Ecto neural progenitor cell (in vitro differentiated cells): Measurements from ENCODE around the gene PIK3R2.
"Not testable (repeated sequence)": the region's sequence is repeated elsewhere in the genome, so short reads cannot be mapped to it uniquely, and the experiment has no call there.

Experiments used
- DNase-seq: peaks from one replicate; pipeline ENCODE4 v3.0.0-alpha.2; 2018; ENCODE audit warnings: low spot score

The PIK3R2 gene

GRCh38 chr19:18203863-18204393, 51.0 kb downstream of the PIK3R2 start, which contains the start of gene RAB3A:
TSS of gene RAB3A (minus strand) at chr19:18204042. CDS start at chr19:18202740, 1,302 bp downstream.
- DNase-seq = peak; percentile 100

DNA sequence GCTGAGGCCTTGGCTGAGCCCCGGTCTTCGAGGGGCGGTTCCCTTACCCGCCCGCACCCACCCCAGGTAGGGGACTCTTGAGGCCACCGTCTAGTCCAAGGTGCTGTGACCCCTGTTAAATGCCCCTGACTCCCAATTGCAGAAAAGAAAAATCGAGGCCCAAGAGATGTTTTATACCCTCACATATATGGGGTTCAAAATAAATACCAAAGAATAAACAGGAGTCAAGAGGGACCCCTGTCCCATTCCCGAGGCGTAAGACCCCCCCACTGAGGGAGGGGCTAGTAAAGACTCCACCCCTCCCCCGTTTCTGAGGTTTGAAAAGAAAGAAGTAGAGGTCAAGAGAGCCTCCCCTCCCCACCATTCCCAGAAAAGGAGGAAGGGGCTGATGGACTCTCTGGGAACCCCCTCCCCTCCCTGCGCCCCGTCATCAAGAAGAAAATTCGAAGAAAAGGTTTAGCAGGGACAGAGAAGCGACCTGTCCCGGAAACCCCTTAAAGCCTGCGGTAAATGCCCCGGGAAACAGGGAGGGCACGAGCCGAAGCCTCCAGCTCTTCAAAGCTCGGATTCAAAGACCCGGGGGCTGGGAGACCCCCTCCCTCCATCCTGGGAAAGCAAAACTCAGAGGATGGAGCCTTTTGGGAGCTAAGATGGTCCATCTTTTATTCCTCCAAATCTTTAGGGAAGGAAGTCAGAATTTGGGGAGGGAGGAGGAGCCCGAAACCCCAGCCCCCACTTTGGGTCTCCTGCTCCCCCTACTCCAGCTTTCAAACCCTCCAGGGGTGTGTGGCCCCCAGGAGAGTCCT, 51.6 kb downstream of the PIK3R2 start:
- DNase-seq = peak; percentile 81

- peak; percentile 74 for DNase-seq
These were observed 52.4 kb downstream of the PIK3R2 start for GRCh38 chr19:18205200-18205892.

GRCh38 chr19:18206018-18206417, 53.1 kb downstream of the PIK3R2 start:
- no peak for DNase-seq

GRCh38 chr19:18208098-18208951, 55.4 kb downstream of the PIK3R2 start:
- DNase-seq = peak; percentile 63

DNA sequence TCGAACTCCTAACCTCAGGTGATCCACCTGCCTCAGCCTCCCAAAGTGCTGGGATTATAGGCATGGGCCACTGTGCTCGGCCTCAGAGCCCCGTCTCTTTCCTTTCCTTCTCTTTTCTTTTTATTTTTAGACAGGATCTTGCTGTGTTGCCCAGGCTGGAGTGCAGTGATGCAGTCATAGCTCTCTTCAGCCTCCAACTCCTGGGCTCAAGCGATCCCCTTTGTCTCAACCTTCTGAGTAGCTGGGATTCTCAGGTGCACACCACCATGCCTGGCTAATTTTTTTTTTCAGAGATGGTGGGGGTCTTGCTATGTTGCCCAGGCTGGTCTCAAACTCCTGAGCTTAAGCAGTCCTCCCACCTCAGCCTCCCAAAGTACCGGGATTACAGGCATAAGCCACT, 56.9 kb downstream of the PIK3R2 start:
- DNase-seq = not testable (repeated sequence)

- no peak for DNase-seq
These were observed 58.7 kb downstream of the PIK3R2 start for GRCh38 chr19:18211683-18212082.

DNA sequence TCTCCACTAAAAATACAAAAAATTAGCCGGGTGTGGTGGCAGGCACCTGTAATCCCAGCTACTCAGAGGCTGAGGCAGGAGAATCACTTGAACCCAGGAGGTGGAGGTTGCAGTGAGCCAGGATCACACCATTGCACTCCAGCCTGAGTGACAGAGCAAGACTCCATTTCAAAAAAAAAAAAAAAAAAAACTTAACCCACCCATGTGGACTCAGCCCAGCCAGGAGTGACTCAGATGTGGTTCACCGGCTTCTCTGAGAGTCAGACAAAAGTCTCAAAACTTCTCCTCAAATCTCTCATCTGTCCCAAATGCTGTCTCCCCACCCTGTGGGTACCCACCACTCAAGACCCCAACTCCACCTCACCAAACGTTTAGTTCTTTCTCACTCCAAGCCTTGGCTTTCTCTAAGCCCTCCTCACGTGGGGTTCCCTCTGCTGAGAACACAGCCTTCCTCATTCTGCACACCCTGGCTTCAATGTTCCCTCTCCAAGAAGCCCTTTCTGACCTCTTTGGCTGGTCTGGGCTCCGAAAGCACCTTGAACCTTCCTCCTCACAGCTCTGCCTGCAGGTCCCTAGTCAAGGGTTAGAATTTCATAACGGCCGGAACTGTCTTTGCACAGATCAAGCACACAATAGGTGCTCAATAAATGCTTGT, 61.9 kb downstream of the PIK3R2 start:
- DNase-seq = no peak

GRCh38 chr19:18216789-18217188, 63.8 kb downstream of the PIK3R2 start:
- DNase-seq = no peak

- DNase-seq = no peak
These were observed 65.2 kb downstream of the PIK3R2 start for GRCh38 chr19:18218159-18218558.

DNA sequence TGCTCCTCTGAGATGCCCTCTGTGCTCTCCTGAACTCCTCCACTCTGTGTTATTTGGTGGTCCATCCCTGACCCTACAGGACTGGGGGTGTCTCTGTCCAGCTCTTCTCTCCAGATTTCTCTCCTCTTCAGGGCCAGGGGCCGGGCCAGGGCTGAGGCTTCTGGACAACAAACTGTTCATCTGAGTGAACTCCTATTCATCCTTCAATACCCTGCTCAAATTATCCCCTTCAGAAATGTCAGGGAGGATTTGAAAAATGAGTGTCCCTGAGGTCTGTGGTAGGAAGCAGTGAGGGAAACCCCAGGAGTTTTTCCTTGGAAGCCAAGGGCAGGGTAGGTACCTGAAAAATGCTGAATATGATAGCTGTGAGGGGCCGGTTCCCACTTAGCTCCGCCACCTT, 65.6 kb downstream of the PIK3R2 start:
- DNase-seq = no peak
